Heart left ventricle (tissue), 16 donors: ENCODE measurements around the gene C2orf74. TPM values are rescaled to one million over a fixed set of nuclear protein-coding genes. Genes with fewer than 3 reads are reported as not detected.

Experiments used
- ATAC-seq, 4 donors: fragments of 200-7000 bp; cut with Tn5 transposase; one replicate each; pipeline ENCODE4 v1.9.1; 2020 to 2022; ENCODE audit warnings: moderate library complexity in 4 of 4, mild to moderate bottlenecking in 3 of 4, moderate number of reproducible peaks in 1 of 4
- DNase-seq, 5 donors: peaks; one replicate each; pipeline ENCODE4 v3.0.0-alpha.2; 2020
- H3K27ac ChIP-seq, 12 donors: fragments of 200-600 bp; sonication (generic) in 4 of 12; one replicate each; pipeline versions ENCODE4 v1.5.0 to v1.8.0; 2016 to 2022; ENCODE audit warnings: mild to moderate bottlenecking in 2 of 12
- H3K27me3 ChIP-seq, 9 donors: fragments of 200-600 bp; sonication (generic) in 2 of 9; one replicate each; pipeline versions ENCODE4 v1.5.1 to v1.8.0; 2016 to 2022; ENCODE audit warnings: mild to moderate bottlenecking in 3 of 9
- H3K36me3 ChIP-seq, 9 donors: fragments of 200-600 bp; sonication (generic) in 2 of 9; one replicate each; pipeline versions ENCODE4 v1.5.0 to v1.8.0; 2018 to 2022; ENCODE audit warnings: mild to moderate bottlenecking in 2 of 9
- H3K4me1 ChIP-seq, 12 donors: fragments of 200-600 bp; sonication (generic) in 4 of 12; one replicate each; pipeline versions ENCODE4 v1.5.0 to v1.8.0; 2016 to 2022; ENCODE audit warnings: mild to moderate bottlenecking in 3 of 12
- H3K4me3 ChIP-seq, 12 donors: fragments of 200-600 bp; sonication (generic) in 4 of 12; one replicate each; pipeline versions ENCODE4 v1.5.0 to v1.8.0; 2017 to 2022; ENCODE audit warnings: mild to moderate bottlenecking in 9 of 12, moderate library complexity in 4 of 12
- H3K9me3 ChIP-seq, 12 donors: fragments of 200-600 bp; sonication (generic) in 4 of 12; one replicate each; pipeline versions ENCODE4 v1.5.0 to v1.8.0; 2016 to 2022; ENCODE audit warnings: mild to moderate bottlenecking in 1 of 12
- POLR2A ChIP-seq, 2 donors: fragments of 450-650 bp; IDR thresholded peaks; one replicate each; pipeline ENCODE4 v1.6.1; 2017; ENCODE audit warnings: antibody characterized with exemption in 2 of 2, mild to moderate bottlenecking in 2 of 2, moderate library complexity in 2 of 2
- WGBS, 4 donors: extraction: QIAGEN DNeasy Blood & Tissue Kit in 2 of 4; methylation state at CpG; one replicate each; pipeline versions ENCODE4 v1.1.5 to v1.1.7; 2013 to 2018; 5-methylcytosine and 5-hydroxymethylcytosine counted together
- intact Hi-C, 10 donors: fragments of 100-400 bp; cut with DNase I; formaldehyde crosslinking; loops; one replicate each; pipeline versions ENCODE4 v1.11.1 to v1.14.2; 2022
- polyA plus RNA-seq, 2 donors: library from polyadenylated mRNA; stranded (reverse); fragments of 200-250 nt; gene quantifications; one replicate each; pipeline ENCODE4 v1.2.3, GENCODE V29; 2013
- total RNA-seq, 9 donors: library from RNA; depleted of rRNA in 2 of 9; stranded (reverse); fragments of >200 nt in 2 of 9; fragmentation: NEBNext Ultra II Directional in 3 of 9; extraction: Animal tissue kit (Norgen Biotek cat#: 25700) in 3 of 9; gene quantifications; one replicate each; pipeline versions ENCODE4 v1.1.0 to v1.2.4, GENCODE V29; 2016 to 2023
- TF ChIP-seq, protein P1 (sequence below), 12 donors: fragments of 200-600 bp; sonication (generic) in 4 of 12; IDR thresholded peaks; one replicate each; pipeline versions ENCODE4 v1.5.0 to v1.8.0; 2018 to 2022; ENCODE audit warnings: antibody characterized with exemption in 12 of 12, mild to moderate bottlenecking in 5 of 12
- donor health status: ischemic (EF 13 %, LVEDD 7.1; RV severe dilation, severe dysfunction).
- donor health status: healthy with polysubstance abuse.
- donor health status: DM: no; HTN: yes; CAD: no.
- donor health status: DM: no; HTN: no; CAD: no.
- donor health status: ischemic (EF 25% LVEDD 6.9; RV normal size, moderate dysfunction).
- donor health status: ischemic (EF 25% LVEDD 5.7; RV mildly dilated, moderate dysfunction).
- donor health status: healthy.
- donor health status: DM: yes; HTN: yes; CAD: no.
- donor health status: ischemic (EF 35%, LVEDD 5.7; RV mildly dilated, moderate dysfunction).
- donor health status: nonischemic (EF 11% LVEDD 7.7; RV severe dilation, severe dysfunction).
- donor health status: DM: yes; HTN: yes; CAD: no.
- donor health status: PGD.
- donor health status: ischemic (EF 29% LVEDD 5.4; RV normal size, mild dysfunction).
- donor health status: nonischemic (EF 23%, LVEDD 6.1; RV moderate dilation, normal function).

The C2orf74 gene
- total and polyA plus RNA-seq, 11 donors = 12.3 to 51.8 (median 17.7) TPM

DNA sequence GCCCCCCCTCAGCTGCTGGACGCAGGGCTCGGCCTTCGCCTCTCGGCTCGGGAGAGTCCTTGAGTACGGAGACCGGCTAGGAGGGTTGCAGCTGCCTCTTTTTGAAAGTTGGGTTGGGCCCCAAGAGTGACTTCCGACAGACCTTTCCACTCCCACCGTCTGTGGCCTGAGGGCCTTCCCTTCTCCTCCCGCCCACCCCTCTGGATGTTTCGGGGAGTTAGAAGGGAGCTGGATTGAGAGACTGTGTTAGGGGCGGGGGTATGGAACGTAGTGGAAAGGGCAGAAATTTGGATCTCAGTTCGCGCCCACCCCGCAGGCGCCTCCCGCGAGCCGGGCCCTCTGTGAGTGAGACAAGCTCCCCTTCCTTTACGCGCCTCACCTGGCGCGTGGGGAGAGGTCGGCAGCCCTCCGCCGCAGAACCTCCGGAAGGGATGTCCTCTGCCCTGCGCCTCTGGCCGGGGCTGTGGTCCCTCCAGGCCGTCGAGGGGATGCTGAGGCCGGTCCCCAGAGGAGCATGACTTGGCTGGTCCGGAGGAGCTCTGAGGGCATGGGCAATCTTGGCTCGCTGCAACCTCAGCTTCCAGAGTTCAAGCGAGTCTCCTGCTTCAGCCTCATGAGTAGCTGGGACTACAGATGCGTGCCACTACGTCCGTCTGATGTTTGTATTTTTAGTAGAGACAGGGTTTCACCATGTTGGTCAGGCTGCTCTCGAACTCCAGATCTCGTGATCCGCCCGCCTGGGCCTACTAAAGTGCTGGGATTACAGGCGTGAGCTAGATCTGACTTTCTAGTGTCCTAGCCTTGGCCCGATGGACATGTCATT lies 15.9 kb downstream of the C2orf74 start:
- TF ChIP-seq POLR2A (IDR thresholded peaks at IDR 0.05) = no peak
- TF ChIP-seq, protein P1, sequence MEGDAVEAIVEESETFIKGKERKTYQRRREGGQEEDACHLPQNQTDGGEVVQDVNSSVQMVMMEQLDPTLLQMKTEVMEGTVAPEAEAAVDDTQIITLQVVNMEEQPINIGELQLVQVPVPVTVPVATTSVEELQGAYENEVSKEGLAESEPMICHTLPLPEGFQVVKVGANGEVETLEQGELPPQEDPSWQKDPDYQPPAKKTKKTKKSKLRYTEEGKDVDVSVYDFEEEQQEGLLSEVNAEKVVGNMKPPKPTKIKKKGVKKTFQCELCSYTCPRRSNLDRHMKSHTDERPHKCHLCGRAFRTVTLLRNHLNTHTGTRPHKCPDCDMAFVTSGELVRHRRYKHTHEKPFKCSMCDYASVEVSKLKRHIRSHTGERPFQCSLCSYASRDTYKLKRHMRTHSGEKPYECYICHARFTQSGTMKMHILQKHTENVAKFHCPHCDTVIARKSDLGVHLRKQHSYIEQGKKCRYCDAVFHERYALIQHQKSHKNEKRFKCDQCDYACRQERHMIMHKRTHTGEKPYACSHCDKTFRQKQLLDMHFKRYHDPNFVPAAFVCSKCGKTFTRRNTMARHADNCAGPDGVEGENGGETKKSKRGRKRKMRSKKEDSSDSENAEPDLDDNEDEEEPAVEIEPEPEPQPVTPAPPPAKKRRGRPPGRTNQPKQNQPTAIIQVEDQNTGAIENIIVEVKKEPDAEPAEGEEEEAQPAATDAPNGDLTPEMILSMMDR (IDR thresholded peaks at IDR 0.05) = no peak
- DNase-seq = peak in 3 of 5 donors; percentile 48 to 75 (median 59)
- Histone ChIP-seq H3K4me1 (peaks cover 0 to 62% (median 50%) of the 10 kb centered on the region in 12 donors), H3K27ac (peak overlapping the region; percentile 88 to 100 (median 99)), H3K4me3 (peak overlapping the region; percentile 64 to 93 (median 80)), H3K27me3 (no peaks in the 10 kb centered on the region), H3K9me3 (no peaks in the 10 kb centered on the region), H3K36me3 (peaks cover 0 to 35% (median 25%) of the 10 kb centered on the region in 9 donors)
- 18 to 26% (median 20%) methylated on average over 20 to 45 of the region's 45 CpGs for WGBS, 4 donors
- peak in 3 of 4 donors; percentile 1 to 11 (median 5) for ATAC-seq
- intact Hi-C loops = loop anchor here in 4 of 10 donors (2.0 to 5.0 kb wide), 4 partner anchors 33 to 294 kb away; partner anchors contain the start of genes USP34 (in 2 of the 4) and SANBR (in 1 of the 4)

GRCh38 chr2:61178603-61179545 lies 16.9 kb downstream of the C2orf74 start:
- intact Hi-C loops = loop anchor here in 2 of 10 donors (5.0 kb wide), 2 partner anchors 112 to 293 kb away; partner anchors contain the start of genes SANBR (in 1 of the 2) and USP34 (in 1 of the 2)
- no peaks in the 10 kb centered on the region for H3K9me3 ChIP-seq
- DNase-seq (peak in 2 of 5 donors; percentile 36 to 57), ATAC-seq (no peak)
- TF ChIP-seq, protein P1 (IDR thresholded peaks at IDR 0.05) = no peak
- TF ChIP-seq POLR2A (IDR thresholded peaks at IDR 0.05) = peak in 1 of 2 donors; percentile 9
- H3K4me1 ChIP-seq = peaks cover 0 to 57% (median 48%) of the 10 kb centered on the region in 12 donors
- peak overlapping the region in 8 of 12 donors; percentile 66 to 90 (median 80) for H3K4me3 ChIP-seq
- no peaks in the 10 kb centered on the region for H3K27me3 ChIP-seq
- H3K27ac ChIP-seq = peak overlapping the region in 11 of 12 donors; percentile 48 to 100 (median 98)
- peaks cover 0 to 44% (median 34%) of the 10 kb centered on the region in 9 donors for H3K36me3 ChIP-seq
- 89 to 92% (median 91%) methylated on average over 22 of the region's 22 CpGs for WGBS, 4 donors

DNA sequence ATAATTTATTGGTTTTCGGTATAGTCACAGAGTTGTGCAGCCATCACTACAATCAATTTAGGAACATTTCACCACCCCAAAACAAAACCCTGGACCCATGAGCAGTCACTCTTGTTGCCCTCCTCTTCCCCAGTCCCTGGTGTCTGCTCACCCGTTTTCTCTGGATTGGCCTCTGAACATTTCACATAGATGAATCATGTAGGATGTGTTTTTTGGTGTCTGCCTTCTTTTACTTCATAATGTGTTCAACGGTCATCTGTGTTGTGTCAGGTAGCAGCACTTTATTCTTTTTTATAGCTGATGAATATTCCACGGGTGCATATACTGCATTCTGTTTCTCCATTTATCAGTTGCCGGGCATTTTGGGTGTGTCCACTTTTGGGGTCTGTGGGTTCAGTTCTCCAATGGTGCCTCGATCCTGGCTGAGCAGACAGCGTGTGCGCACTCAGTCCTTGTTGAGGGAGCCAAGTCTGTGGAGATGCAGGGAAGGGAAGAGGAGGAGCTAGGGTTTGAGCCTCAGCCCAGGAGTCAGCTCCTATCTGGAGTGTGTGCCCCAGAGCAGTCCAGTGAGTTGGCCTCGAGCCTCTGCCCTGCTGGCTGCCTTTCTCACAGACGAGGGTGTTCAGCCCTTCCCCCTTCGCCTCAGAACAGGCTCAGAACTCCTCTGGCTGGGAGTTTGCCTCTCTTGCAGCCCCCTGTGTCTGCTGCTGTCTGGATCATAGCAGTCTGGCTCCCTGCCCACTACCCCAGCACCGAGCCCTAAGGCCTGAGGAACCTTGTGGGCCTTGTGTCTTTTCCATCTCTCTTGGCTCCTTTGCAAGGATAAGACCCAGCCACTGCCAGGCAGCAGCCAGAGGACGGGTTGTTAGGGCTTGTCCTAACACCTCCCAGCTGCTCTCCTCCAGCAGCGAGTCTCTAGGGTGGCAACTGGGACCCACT lies 18.0 kb downstream of the C2orf74 start:
- H3K4me1 ChIP-seq = peaks cover 0 to 57% (median 48%) of the 10 kb centered on the region in 12 donors
- H3K36me3 ChIP-seq = peaks cover 0 to 55% (median 45%) of the 10 kb centered on the region in 9 donors
- peak overlapping the region in 11 of 12 donors; percentile 48 to 100 (median 68) for H3K27ac ChIP-seq
- 41 to 44% (median 41%) methylated on average over 11 to 14 of the region's 14 CpGs for WGBS, 4 donors
- H3K4me3 ChIP-seq = peak overlapping the region in 5 of 12 donors; percentile 8 to 22 (median 16)
- ATAC-seq (peak; percentile 67 to 75 (median 70)), DNase-seq (peak; percentile 72 to 91 (median 86))
- no peaks in the 10 kb centered on the region for H3K9me3 ChIP-seq
- intact Hi-C loops = loop anchor here in 2 of 10 donors (5.0 kb wide), 2 partner anchors 113 to 292 kb away; partner anchors contain the start of genes SANBR (in 1 of the 2) and USP34 (in 1 of the 2)
- no peaks in the 10 kb centered on the region for H3K27me3 ChIP-seq
- TF ChIP-seq POLR2A (IDR thresholded peaks at IDR 0.05) = no peak
- TF ChIP-seq, protein P1 (IDR thresholded peaks at IDR 0.05) = no peak
